Vagina (tissue), 2 donors: ENCODE results near the gene ARMH3. TPM values are rescaled to one million over a fixed set of nuclear protein-coding genes. Genes with fewer than 3 reads are reported as not detected.
"Not testable (repeated sequence)": the region's sequence is repeated elsewhere in the genome, so short reads cannot be mapped to it uniquely, and the experiment has no call there.

ENCODE experiments used
- DNase-seq, 2 donors: peaks; one replicate each; pipeline ENCODE4 v3.0.0-alpha.2; 2017; ENCODE audit errors: extremely low spot score in 2 of 2
- H3K27ac ChIP-seq: fragments of 200-600 bp; sonication (generic); one replicate; pipeline ENCODE4 v1.5.1; 2019
- H3K27me3 ChIP-seq: fragments of 200-600 bp; sonication (generic); one replicate; pipeline ENCODE4 v1.5.1; 2019
- H3K36me3 ChIP-seq, 2 donors: fragments of 200-600 bp; sonication (generic); one replicate each; pipeline ENCODE4 v1.5.1; 2017 to 2019
- H3K4me1 ChIP-seq: fragments of 200-600 bp; sonication (generic); one replicate; pipeline ENCODE4 v1.5.1; 2019
- H3K4me3 ChIP-seq, 2 donors: fragments of 200-600 bp; sonication (generic); 1 replicate in 1 of 2; 2 replicates in 1 of 2; pipeline ENCODE4 v1.5.1; 2016 to 2019
- H3K9me3 ChIP-seq: fragments of 200-600 bp; sonication (generic); one replicate; pipeline ENCODE4 v1.5.1; 2019
- CTCF ChIP-seq, 3 experiments: fragments of 450-650 bp in 2 of 3; fragments of 200-600 bp in 1 of 3; sonication (generic) in 1 of 3; IDR thresholded peaks; one replicate each; pipeline ENCODE4 v1.5.1; 2017 to 2019; ENCODE audit warnings: antibody characterized with exemption in 3 of 3, mild to moderate bottlenecking in 2 of 3, moderate library complexity in 2 of 3
- POLR2A ChIP-seq, 2 donors: fragments of 450-650 bp; IDR thresholded peaks; one replicate each; pipeline ENCODE4 v1.6.1; 2017; ENCODE audit warnings: antibody characterized with exemption in 2 of 2, mild to moderate bottlenecking in 2 of 2, moderate library complexity in 2 of 2
- POLR2AphosphoS5 ChIP-seq, 2 donors: sonication (generic); formaldehyde crosslinking; IDR thresholded peaks; one replicate each; pipeline ENCODE4 v1.9.0; 2017; ENCODE audit warnings: antibody characterized with exemption in 2 of 2, mild to moderate bottlenecking in 2 of 2, low read depth in 1 of 2; ENCODE audit not compliant: insufficient read depth in 1 of 2
- intact Hi-C: fragments of 100-400 bp; cut with DNase I; formaldehyde crosslinking; loops from one replicate; pipeline ENCODE4 v1.15.1; 2023
- total RNA-seq: library from RNA; depleted of rRNA; stranded (reverse); fragments of >200 nt; gene quantifications from one replicate; pipeline ENCODE4 v1.2.3, GENCODE V29; 2016

Gene ARMH3
- total RNA-seq, 1 donor from 2014 or later: 26.5 TPM

GRCh38 chr10:101993221-101993620 lies 62.8 kb downstream of the ARMH3 start:
- Histone ChIP-seq H3K27me3 (no peaks in the 10 kb centered on the region), H3K9me3 (no peaks in the 10 kb centered on the region), H3K4me3 (no peak overlapping the region), H3K27ac (no peak overlapping the region), H3K4me1 (no peaks in the 10 kb centered on the region), H3K36me3 (peaks cover 0 to 53% of the 10 kb centered on the region in 2 donors)
- no peak for DNase-seq
- TF ChIP-seq CTCF (IDR thresholded peaks at IDR 0.05): no peak
- no peak for TF ChIP-seq POLR2A (IDR thresholded peaks at IDR 0.05)
- TF ChIP-seq POLR2AphosphoS5 (IDR thresholded peaks at IDR 0.05; ENCODE audit: insufficient read depth in 1 of 2, low read depth in 1 of 2): no peak
- intact Hi-C loops: no loop called here

GRCh38 chr10:101987136-101987535 lies 68.8 kb downstream of the ARMH3 start:
- H3K9me3 ChIP-seq: no peaks in the 10 kb centered on the region
- no peak for DNase-seq
- H3K4me3 ChIP-seq: no peak overlapping the region
- no peaks in the 10 kb centered on the region for H3K27me3 ChIP-seq
- H3K27ac ChIP-seq: no peak overlapping the region
- intact Hi-C loops: no loop called here
- TF ChIP-seq CTCF (IDR thresholded peaks at IDR 0.05) (no peak), POLR2A (IDR thresholded peaks at IDR 0.05) (no peak), POLR2AphosphoS5 (IDR thresholded peaks at IDR 0.05; ENCODE audit: insufficient read depth in 1 of 2, low read depth in 1 of 2) (no peak)
- H3K36me3 ChIP-seq: peaks cover 0 to 60% of the 10 kb centered on the region in 2 donors
- no peaks in the 10 kb centered on the region for H3K4me1 ChIP-seq

GRCh38 chr10:101986624-101986971 lies 69.4 kb downstream of the ARMH3 start:
- Histone ChIP-seq H3K4me3 (no peak overlapping the region), H3K4me1 (no peaks in the 10 kb centered on the region), H3K9me3 (no peaks in the 10 kb centered on the region), H3K27ac (no peak overlapping the region), H3K27me3 (no peaks in the 10 kb centered on the region), H3K36me3 (peaks cover 0 to 55% of the 10 kb centered on the region in 2 donors)
- TF ChIP-seq CTCF (IDR thresholded peaks at IDR 0.05) (no peak), POLR2A (IDR thresholded peaks at IDR 0.05) (no peak), POLR2AphosphoS5 (IDR thresholded peaks at IDR 0.05; ENCODE audit: insufficient read depth in 1 of 2, low read depth in 1 of 2) (no peak)
- intact Hi-C loops: no loop called here
- no peak for DNase-seq

- H3K27ac ChIP-seq, intact Hi-C loops, H3K27me3 ChIP-seq, DNase-seq, H3K4me1 ChIP-seq, H3K4me3 ChIP-seq, H3K9me3 ChIP-seq: not testable (repeated sequence)
- peaks cover 0 to 15% of the 10 kb centered on the region in 2 donors for H3K36me3 ChIP-seq
These were observed 75.3 kb downstream of the ARMH3 start for GRCh38 chr10:101980677-101981076.

GRCh38 chr10:101974091-101974971 lies 81.6 kb downstream of the ARMH3 start:
- intact Hi-C loops: no loop called here
- Histone ChIP-seq H3K4me3 (no peak overlapping the region), H3K27me3 (no peaks in the 10 kb centered on the region), H3K27ac (no peak overlapping the region), H3K9me3 (no peaks in the 10 kb centered on the region), H3K4me1 (no peaks in the 10 kb centered on the region), H3K36me3 (peaks cover 0 to 38% of the 10 kb centered on the region in 2 donors)
- DNase-seq: no peak
- TF ChIP-seq POLR2A (IDR thresholded peaks at IDR 0.05): no peak

GRCh38 chr10:101972761-101973160 lies 83.2 kb downstream of the ARMH3 start:
- no peaks in the 10 kb centered on the region for H3K27me3 ChIP-seq
- no peak for DNase-seq
- no peaks in the 10 kb centered on the region for H3K9me3 ChIP-seq
- no peak overlapping the region for H3K4me3 ChIP-seq
- no peaks in the 10 kb centered on the region for H3K4me1 ChIP-seq
- peaks cover 0 to 40% of the 10 kb centered on the region in 2 donors for H3K36me3 ChIP-seq
- no peak overlapping the region for H3K27ac ChIP-seq
- TF ChIP-seq POLR2AphosphoS5 (IDR thresholded peaks at IDR 0.05; ENCODE audit: insufficient read depth in 1 of 2, low read depth in 1 of 2) (no peak), POLR2A (IDR thresholded peaks at IDR 0.05) (no peak), CTCF (IDR thresholded peaks at IDR 0.05) (no peak)
- intact Hi-C loops: no loop called here
